ENCODE results near the gene TARS1.

DNA sequence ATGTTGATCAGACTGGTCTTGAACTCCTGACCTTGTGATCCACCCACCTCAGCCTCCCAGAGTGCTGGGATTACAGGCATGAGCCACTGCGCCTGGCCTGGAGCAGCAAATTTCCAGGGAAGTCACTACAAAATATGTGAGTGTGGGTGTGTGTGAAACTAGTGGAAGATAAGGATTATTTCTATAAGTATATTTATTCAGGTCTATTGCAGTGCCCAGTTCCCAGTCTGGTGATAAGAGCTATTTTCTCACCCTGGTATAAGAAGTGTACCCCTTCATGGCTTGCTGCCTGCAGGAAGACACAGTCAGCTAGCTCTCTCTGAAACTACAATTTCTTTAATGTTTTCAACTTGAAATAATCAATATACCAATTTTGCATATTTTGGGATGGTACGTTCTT, 37.1 kb downstream of the TARS1 start:
- TF ChIP-seq, protein P1, sequence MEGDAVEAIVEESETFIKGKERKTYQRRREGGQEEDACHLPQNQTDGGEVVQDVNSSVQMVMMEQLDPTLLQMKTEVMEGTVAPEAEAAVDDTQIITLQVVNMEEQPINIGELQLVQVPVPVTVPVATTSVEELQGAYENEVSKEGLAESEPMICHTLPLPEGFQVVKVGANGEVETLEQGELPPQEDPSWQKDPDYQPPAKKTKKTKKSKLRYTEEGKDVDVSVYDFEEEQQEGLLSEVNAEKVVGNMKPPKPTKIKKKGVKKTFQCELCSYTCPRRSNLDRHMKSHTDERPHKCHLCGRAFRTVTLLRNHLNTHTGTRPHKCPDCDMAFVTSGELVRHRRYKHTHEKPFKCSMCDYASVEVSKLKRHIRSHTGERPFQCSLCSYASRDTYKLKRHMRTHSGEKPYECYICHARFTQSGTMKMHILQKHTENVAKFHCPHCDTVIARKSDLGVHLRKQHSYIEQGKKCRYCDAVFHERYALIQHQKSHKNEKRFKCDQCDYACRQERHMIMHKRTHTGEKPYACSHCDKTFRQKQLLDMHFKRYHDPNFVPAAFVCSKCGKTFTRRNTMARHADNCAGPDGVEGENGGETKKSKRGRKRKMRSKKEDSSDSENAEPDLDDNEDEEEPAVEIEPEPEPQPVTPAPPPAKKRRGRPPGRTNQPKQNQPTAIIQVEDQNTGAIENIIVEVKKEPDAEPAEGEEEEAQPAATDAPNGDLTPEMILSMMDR (IDR thresholded peaks at IDR 0.05 in 8 of 11, conservative IDR thresholded peaks at IDR 0.05 in 3 of 11) = no peak
- no peak for TF ChIP-seq POLR2A (IDR thresholded peaks at IDR 0.05)
